ENCODE results near the gene VDAC1.

- no peak for TF ChIP-seq POLR2A (IDR thresholded peaks at IDR 0.05)
- no peak for TF ChIP-seq CTCF (IDR thresholded peaks at IDR 0.05)
These were observed 41.8 kb downstream of the VDAC1 start for GRCh38 chr5:133962801-133963476.
